ENCODE data around the gene CZIB. TPM values are rescaled to one million over a fixed set of nuclear protein-coding genes. Genes with fewer than 3 reads are reported as not detected.

Gene CZIB
- total and polyA plus RNA-seq, 2 of the 8 experiments (the other 6 are each of a cell fraction or from before 2014, with no cell fraction given), result 46.5 to 48.0 TPM

DNA sequence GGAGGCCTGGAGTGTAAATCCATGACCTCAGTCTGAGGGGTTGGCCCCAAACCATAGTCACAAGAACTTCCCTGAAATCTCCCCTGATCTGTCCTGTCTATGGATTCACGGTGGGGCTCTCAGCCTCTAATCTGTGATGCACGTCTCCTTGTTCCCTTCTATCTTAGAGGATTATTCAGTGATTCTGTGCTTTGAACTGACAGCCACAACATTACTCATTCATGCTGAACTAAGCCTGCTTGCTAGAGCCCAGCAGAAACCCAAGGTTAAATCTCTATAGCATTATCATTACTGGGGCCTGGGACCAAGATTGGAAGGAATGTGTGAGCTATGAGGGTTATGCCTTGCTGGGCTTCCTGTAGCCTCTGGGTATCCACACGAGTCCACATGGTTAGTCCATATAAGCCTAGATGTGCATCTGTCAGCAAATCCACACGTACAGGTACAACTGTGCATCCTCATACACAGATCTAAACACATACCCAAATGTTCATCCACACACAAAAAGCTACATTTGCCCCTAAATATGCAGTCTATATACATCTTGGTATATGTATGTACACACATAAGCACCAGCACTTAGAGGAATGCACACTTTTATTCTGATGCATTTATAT lies 40.3 kb upstream of the CZIB start (continued):
- no peak for TF ChIP-seq KDM1A (IDR thresholded peaks at IDR 0.05; ENCODE audit: borderline replicate concordance, low read length)
- no peak for TF ChIP-seq BACH1 (IDR thresholded peaks at IDR 0.05; ENCODE audit: low read length)
- TF ChIP-seq HDAC2 (IDR thresholded peaks at IDR 0.05; ENCODE audit: borderline replicate concordance in 1 of 2, low read depth in 2 of 2, low read length in 2 of 2), result no peak
- no peak for TF ChIP-seq CTBP2 (IDR thresholded peaks at IDR 0.05; ENCODE audit: borderline replicate concordance, insufficient read depth, insufficient read length, low read length)
- TF ChIP-seq JUND (IDR thresholded peaks at IDR 0.05; ENCODE audit: low read length), result no peak
- TF ChIP-seq EGR1 (IDR thresholded peaks at IDR 0.05; ENCODE audit: borderline replicate concordance, low read depth, low read length), result no peak
- TF ChIP-seq E2F6 (IDR thresholded peaks at IDR 0.05), result no peak
